GM21825 (cell line): ENCODE measurements around the gene TMEM114.

Source experiments
- ATAC-seq: cut with Tn5 transposase; IDR thresholded peaks from one replicate; pipeline ENCODE4 v1.9.1; 2021; ENCODE audit warnings: mild to moderate bottlenecking, moderate library complexity; ENCODE audit not compliant: unreplicated experiment

TMEM114 gene

DNA sequence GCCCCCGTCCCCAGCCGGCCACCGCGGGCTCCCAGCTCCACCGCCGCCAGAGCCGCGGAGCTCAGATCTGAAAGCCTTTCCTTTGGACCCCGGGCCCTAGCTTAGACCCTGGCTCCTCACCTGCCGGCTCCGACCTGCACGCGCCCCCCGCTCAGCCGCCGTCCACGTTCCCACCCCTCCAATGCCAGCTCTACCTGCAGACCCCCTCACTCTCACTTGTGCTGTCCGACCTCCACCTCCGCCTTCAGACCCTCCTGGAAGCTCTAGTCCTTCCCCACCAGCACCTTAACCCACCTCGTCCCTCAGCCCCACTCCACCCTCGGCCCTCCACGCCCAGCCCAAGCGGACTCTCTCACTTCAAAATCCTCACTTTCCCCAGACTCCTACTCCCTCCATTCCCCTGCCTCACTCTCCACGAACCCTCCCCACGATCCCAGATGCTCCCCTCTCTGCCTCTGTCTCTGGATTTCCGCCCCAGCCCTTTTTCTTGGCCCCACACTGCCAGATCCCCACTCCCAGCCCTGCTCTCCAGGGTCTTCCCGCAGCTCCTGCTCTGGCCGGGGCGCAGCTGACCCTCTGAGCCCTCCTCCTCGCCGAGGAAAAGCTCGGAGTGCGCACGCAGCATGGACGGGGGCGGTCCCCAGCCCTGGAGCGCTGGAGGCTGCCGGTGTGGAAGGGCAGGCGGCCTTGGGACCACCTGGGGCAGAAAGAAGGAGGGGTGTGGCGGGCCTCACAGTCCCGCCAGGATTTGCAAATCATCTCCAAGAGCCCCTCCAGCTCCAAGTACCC is at the start of gene TMEM114:
TMEM114 (minus strand) TSS at position 612 of the 789 bp plus-strand sequence. CDS start 673 bp downstream, outside the sequence.
- ATAC-seq: no peak

DNA sequence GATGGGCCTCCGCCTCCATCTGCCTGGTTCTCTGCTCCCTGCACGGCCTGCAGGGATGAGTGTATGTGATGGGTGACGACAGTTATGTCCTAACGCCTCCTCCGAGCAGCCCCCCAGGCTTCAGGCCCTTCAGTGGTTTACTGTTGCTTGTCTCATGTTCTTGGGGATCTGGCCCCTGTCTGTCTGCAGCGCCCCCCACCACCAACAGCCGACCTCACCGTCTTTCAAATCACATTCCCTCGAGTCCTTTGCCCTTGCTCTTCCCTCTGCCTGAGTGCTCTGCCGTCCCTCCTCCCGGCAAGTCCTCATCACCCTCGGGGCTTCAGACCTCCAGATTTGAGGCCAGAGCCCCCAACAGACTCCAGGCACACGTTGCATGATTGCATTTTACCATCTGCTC is 49.4 kb upstream of the TMEM114 start:
- no peak for ATAC-seq

DNA sequence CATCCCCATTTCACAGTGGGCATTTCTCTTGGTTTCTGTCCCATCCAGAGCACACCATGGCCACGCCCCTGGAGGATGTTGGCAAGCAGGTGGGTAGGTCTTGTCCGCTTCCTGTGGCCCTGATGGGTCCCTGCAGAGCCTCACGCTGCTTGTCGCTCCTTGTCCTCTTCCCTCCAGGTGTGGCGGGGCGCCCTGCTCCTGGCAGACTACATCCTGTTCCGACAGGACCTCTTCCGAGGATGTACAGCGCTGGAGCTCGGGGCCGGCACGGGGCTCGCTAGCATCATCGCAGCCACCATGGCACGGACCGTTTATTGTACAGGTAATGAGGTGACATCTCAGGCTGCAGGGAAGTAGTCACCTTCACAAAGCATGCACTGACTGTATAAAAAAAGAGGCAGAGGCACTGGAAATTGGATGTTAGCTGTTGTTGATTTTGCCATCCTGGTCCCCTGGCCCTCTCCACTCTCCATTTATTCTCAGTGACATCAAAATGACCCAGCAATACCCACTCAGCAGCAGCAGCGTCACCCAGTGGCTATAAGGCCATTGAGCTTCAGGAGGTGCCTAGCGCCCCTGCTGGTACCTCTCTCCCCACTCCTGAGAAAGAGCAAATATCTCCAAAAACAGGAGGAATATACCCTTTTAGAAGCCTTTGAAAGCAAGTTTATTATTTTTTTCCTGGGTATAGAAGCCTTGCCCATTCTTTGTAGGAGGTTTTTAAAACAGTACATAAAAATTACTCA is 44.9 kb upstream of the TMEM114 start:
- ATAC-seq: no peak

DNA sequence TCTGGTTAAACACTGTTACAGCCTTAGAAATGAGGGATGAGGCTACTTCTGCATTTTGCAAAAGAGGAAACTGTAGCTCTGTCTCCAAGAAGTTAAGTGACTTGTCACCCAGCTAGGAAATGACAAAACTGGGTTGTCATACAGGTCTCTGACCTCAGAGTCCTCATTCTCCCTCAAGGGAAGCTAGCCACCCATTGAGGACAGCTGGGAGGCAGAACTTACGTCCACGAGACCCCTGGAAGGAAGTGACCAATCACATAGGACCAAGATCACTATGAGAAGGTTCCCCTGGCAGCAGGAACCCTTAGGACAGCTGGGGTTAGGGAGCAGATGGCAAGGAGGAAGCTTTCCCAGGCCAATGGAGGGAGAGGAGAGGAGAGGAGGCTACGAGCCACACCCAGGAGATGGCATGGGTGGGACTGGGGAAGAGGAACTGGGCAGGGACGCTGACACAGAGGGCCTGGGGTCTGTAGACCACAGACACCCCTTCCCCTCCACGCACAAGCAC is 42.4 kb upstream of the TMEM114 start:
- ATAC-seq: no peak

DNA sequence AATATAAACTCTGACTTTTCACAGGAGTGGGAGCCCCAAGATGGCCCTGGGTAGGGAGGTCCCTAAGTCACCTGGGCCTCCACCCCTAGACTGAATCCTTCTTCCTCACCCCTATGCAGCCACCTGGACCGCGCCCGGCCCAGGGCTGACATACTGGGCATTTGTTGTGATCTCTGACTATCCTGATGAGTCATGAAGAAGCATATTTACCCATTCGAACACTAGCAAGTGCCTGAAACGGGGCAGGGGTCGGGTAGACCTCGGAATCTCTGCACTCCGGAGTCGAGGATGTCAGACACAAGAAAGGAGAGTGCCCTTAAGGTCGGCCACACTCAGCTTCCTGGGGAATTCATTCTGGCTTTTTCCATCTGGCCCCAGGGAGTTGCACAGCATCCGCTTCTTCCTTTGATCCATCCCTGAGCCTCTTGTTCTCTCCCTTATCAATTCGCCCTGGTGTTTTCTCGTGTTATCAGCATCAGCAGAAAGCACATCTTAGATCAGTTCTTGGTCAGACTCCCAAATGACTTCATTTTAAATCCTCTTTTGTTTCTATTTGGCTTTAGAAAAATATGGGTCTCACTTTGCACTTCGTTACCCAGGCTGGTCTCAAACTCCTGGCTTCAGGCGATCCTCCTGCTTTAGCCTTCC is 41.6 kb upstream of the TMEM114 start:
- no peak for ATAC-seq

DNA sequence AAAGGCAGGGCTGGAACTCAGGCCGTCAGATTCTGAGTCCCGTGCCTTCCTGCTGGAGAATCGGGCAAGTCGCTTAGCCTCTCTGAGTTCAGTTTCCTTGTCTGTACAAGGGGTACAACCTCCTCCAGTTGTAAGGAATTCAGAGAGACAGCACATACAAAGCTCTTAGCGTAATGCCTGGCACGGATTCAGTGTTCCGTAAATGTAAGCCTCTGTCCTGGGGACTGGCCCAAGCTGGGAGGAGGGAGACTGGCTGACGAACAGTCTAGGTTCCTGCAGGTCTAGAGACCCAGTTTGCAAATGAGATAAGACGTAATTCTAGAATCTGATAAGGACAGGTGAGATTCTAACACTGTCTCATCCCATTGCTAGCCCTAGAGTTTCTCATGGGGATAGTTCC is 41.1 kb upstream of the TMEM114 start:
- no peak for ATAC-seq

DNA sequence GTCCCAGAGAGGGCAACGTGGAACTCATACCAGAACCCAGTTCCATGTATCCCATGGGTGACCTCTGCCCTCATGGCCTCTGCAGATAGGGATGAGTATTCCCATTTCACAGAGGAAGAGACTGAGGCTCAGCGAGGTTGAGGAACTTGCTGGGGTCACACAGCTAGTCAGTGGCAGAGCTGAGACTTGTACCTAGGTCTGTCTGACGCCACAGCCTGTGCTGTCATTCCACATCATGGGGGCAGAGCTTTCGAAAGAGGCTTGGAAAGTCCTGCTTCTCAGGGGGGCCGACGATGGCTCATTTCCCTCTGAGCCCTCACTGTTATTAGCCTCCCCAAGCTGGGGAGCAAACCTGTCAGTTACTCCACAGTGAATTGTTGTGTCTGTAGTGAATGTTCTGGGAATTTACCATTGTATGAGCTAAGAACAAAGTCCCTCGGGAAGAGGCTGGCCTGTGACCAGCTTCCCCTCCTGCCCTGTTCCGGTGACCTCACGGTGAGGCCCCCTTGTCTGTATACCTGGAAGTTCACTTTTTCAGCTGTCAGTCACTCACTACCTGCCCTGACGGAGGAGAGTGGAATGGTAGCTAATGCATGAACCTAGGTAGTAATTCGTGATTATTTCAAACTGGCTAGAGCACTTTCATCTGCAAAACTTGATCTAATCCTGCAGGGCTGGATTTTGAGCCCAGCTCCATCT is 40.1 kb upstream of the TMEM114 start:
- no peak for ATAC-seq

DNA sequence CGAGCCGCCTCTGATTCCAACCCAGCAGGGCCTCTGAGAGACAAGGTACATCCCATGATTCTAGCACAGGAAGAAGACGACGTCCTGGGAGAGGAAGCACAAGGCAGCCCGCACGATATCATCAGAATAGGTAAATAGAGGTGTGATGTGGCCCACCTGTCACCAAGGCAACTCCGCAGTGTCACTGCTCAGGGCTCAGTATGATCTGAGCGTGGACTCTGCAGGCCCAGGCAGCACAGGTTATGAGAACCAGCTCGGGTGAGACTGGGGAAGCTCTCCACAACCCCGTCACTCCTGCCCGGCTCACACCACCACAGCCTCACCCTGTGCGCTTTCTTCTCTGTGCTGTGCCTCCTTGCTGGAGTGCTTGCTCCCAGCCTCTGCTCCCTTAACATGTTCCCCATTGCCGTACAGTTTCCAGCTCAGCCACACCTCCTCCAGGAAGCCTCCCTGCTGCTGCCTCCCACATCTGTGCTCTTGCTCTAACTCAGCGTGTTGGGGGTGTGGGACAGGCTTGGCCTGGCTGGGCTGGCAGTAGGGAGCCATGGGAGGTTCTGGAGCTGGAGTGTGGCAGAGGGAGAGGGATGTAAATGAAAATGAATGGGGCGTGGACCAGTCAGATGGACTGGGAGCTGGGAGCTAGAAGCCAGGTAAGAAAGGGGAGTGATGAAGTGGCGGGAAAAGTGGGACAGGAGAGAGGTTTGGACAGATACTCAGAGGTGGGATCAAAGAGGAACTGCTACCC is 38.8 kb upstream of the TMEM114 start:
- no peak for ATAC-seq

DNA sequence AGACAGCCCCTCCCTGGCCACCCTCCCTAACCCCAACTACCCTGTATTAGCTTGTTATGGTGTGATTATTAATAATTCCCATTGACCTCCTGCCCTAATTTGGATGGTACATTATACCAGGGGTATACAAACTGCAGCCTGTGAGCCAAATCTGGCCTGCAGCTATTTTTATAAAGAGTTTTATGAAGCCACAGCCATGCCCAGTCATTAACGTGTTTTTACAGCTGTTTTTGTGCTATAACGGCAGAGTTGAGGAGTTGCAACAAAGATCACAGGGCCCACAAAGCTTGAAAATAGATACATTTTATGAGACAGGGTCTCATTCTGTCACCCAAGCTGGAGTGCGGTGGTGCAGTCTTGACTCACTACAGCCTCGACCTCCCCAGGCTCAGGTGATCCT is 37.1 kb upstream of the TMEM114 start:
- no peak for ATAC-seq

DNA sequence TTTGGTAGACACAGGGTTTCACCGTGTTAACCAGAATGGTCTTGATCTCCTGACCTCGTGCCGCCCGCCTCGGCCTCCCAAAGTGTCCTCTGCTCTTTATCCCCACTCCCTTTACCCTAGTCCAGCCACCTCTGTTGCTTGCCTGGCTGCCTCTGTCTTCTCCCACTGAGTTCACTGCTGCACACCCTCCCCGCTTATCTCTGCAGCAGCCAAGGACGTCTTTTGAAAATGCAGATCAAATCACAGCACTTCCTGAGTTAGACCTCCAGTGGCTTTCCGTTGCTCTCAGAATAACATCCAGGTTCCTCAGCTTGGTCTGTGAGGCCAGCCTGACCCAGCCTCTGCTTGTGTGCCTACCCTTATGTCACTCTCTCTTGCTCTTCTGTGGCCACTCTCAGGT is 36.6 kb upstream of the TMEM114 start:
- no peak for ATAC-seq

DNA sequence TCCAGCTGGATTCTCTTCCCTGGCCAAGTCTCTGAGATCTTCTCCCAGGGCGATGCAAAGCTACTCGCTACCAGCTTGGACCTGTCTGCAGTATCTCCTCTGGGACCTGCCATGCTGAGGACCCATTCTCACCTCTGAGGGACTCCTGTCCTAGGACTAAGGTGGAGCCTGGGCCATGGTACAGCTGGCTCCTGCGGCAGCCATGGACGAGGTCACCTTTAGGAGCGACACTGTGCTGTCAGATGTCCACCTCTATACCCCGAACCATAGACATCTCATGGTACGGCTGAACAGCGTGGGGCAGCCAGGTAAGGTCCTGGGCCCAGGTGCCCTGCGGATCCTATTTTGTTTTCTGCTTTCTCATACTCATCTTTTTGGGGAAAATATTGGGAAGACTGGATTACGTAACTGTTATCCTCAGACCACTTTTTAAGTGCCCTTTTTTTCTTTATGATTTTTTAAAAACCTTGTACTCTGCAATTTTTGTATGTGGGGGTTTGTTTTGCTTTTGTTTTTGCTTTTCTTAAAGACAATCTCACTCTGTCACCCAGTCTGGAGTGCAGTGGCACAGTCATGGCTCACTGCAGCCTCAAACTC is 35.3 kb upstream of the TMEM114 start:
- ATAC-seq: no peak

DNA sequence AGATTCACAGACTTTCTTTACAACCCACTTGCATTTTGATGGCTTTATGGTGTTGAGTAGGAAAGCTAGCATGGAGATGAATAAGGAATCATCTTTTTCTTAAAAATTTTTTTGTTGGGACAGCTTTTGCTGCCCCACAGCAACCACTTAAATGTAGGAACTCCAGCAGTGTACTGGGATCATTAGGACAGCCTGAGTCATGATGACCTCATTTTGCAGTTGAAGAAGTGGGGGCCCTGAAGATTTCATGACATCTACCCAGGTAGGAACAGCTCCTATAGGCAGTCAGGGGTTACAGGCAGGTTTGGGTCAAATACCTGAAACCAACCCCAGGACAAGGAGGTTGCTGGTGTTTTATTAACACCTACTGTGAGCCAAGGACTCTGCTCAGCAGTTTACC is 33.3 kb upstream of the TMEM114 start:
- ATAC-seq: no peak

DNA sequence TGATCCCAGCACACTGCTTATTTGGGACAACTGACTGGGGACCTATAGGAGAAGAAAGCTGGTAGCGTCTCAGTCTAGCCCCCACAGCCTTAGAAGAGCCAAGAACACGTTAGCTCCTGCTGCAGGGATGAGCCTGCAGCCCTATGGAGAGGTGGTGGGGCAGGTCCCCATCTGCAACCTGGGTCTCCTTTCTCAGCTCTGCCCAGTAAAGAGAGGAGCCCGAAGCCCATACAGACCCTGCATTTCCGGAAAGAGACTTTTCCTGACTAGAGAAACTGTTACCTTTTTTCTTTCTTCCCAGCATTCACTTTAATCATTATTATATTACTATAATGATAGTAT is 32.0 kb upstream of the TMEM114 start:
- peak; percentile 5 for ATAC-seq

DNA sequence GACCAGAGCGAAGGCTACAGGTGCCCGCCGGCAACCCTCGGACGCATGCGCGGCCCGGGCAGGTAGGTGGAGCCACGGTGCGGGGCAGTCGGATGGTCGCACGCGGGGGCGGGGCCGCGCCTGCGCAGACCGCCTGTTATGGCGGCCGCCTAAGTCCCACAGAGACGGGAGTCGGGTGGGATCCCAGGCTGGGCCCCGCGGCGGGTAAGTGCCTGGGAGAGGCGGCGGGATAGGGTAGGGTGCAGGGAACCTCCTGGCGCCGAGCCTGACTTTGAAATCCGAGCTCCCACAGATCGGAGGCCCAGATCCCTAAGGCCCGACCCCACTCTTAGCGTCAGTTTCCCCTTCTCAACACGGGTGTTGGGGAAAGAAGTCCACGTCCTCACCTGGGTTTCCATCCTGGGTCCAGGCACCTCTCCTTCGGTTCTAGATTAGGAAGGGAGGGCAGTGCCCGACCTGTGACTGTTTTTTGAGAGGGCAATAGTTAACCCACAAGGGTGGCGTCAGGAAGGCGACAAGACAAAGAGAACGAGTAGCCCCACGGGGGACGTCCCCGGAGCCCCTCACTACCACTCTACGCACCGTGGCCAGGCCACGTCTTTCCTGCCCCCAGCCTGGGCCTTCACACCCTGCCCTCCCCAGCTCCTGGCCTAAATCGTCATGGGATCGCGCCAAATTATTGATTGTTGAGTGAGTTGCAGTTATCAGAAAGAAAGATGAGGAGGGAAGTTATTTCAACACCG is 31.4 kb upstream of the TMEM114 start, which contains the start of gene METTL22:
METTL22 (plus strand) TSS at position 127 of the 743 bp plus-strand sequence. CDS start 3,968 bp downstream, outside the sequence.
- ATAC-seq: peak; percentile 90

DNA sequence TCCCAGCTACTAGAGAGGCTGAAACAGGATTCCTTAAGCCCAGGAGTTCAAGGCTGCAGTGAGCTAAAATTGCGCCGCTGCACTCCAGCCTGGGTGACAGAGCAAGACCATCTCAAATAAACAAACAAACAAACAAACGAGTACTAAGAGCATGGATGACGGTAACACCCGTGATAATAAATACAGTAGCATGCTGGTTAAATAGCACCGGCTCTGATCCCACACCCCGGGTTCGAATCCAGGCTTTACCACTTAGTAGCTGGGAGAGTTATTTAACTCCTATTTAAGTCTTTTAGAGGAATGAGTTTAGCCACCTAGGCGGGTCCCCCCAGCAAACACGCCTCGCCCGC is 30.9 kb upstream of the TMEM114 start:
- no peak for ATAC-seq

DNA sequence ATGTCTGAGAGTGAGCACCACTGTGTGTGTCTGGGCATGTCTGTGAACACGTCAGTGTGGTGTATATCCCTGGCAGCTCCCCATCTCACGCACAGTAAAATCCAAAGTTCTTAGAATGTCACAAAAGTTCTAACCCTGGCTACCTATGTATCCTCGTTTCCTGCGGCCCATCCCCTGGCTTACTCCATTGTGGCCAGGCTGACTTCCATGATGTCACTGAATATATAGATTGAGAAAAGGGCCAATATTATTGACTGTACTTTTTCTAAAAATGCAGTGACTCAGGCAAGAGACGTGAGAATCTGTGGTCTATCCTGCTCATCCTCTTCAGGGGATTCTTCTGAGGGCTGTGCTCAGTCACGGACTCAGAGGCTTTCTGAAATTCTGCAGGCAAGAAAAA is 30.2 kb upstream of the TMEM114 start:
- no peak for ATAC-seq

DNA sequence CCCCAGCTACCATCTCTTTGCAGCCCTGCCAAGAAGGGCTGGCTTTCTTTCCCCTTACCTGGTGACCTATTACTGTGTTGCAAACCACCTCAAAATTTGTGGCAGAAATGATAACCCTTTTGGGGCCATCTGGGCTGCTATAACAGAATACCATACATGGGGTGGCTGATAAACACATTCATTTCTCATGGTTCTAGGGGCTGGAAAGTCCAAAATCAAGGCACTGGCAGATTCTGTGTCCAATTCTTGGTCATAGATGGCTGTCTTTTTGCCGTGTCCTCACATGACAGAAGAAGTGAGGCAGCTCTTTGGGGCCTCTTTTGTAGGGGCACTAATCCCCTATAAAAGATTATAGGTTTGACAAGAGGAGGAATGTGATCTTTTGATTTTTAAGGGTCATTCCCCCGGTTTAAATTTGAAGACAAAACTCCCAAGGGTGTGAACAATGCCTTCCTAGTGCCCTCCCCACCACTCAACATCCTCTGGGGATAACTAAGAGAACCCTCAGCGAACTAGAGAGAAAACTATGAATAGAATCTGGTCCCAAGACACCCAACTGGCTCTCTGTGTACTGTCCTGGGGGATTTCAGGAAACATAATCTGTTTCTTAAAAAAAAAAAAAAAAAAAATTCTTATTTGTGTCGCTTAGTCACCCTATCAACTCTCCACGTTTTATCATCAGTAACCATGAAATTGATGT is 29.5 kb upstream of the TMEM114 start:
- ATAC-seq: no peak

DNA sequence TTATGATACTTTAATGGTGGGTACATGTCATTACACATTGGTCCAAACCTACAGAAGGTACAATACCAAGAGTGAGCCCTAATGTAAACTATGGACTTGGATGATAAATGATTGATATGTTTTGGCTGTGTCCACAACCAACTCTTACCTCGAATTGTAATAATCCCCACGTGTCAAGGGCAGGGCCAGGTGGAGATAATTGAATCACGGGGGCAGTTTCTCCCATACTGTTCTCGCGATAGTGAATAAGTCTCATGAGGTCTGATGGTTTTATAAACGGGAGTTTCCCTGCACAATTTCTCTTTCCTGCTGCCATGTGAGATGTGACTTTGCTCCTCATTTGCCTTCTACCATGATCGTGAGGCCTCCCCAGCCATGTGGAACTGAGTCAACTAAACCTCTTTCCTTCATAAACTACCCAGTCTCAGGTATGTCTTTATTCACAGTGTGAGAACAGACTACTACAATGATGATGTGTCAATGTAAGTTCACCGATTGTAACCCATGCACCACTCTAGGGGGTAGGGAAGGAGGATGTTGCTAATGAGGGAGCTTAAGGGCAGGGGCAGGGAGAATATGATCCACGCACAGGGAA is 24.2 kb upstream of the TMEM114 start:
- ATAC-seq: no peak
